GM19043 (cell line): ENCODE data around the gene ATP1A2.

Source experiments
- ATAC-seq: cut with Tn5 transposase; IDR thresholded peaks from one replicate; pipeline ENCODE4 v1.9.1; 2021; ENCODE audit warnings: low read depth; ENCODE audit not compliant: unreplicated experiment

The ATP1A2 gene

GRCh38 chr1:160139840-160140239 is 24.3 kb downstream of the ATP1A2 start:
- no peak for ATAC-seq

- no peak for ATAC-seq
Observed at GRCh38 chr1:160143695-160144094, 28.1 kb downstream of the ATP1A2 start.

- ATAC-seq: no peak
Observed at GRCh38 chr1:160144921-160145320, 29.4 kb downstream of the ATP1A2 start.

- ATAC-seq: no peak
Observed at GRCh38 chr1:160146107-160146506, 30.5 kb downstream of the ATP1A2 start.

GRCh38 chr1:160148121-160148520 is 32.6 kb downstream of the ATP1A2 start:
- no peak for ATAC-seq

- ATAC-seq: no peak
Observed at GRCh38 chr1:160149233-160149632, 33.7 kb downstream of the ATP1A2 start.

- ATAC-seq: no peak
Observed at GRCh38 chr1:160149716-160150115, 34.2 kb downstream of the ATP1A2 start.

- ATAC-seq: no peak
Observed at GRCh38 chr1:160151303-160151702, 35.7 kb downstream of the ATP1A2 start, which contains the start of gene ATP1A4. Gene ATP1A4 (plus strand): TSS chr1:160151603. CDS start chr1:160152041, 438 bp downstream.

- ATAC-seq: no peak
Observed at GRCh38 chr1:160154790-160155189, 39.2 kb downstream of the ATP1A2 start.

GRCh38 chr1:160156361-160156760 is 40.8 kb downstream of the ATP1A2 start:
- no peak for ATAC-seq

- ATAC-seq: no peak
Observed at GRCh38 chr1:160157174-160157573, 41.6 kb downstream of the ATP1A2 start.

- no peak for ATAC-seq
Observed at GRCh38 chr1:160158031-160158430, 42.5 kb downstream of the ATP1A2 start.

GRCh38 chr1:160158534-160158933 is 43.0 kb downstream of the ATP1A2 start:
- ATAC-seq: no peak

GRCh38 chr1:160159846-160160245 is 44.3 kb downstream of the ATP1A2 start:
- ATAC-seq: no peak

- no peak for ATAC-seq
Observed at GRCh38 chr1:160161965-160162705, 46.6 kb downstream of the ATP1A2 start.

GRCh38 chr1:160162931-160163330 is 47.4 kb downstream of the ATP1A2 start:
- no peak for ATAC-seq

- ATAC-seq: no peak
Observed at GRCh38 chr1:160163615-160164014, 48.1 kb downstream of the ATP1A2 start.

- no peak for ATAC-seq
Observed at GRCh38 chr1:160164121-160164520, 48.6 kb downstream of the ATP1A2 start.

GRCh38 chr1:160166166-160166868 is 50.8 kb downstream of the ATP1A2 start:
- ATAC-seq: no peak

- ATAC-seq: no peak
Observed at GRCh38 chr1:160167056-160167455, 51.5 kb downstream of the ATP1A2 start.

- no peak for ATAC-seq
Observed at GRCh38 chr1:160167580-160167979, 52.0 kb downstream of the ATP1A2 start.

- ATAC-seq: no peak
Observed at GRCh38 chr1:160168016-160168415, 52.5 kb downstream of the ATP1A2 start.
